Effector memory CD4-positive, alpha-beta T cell (primary cell): ENCODE measurements around the gene XPC.

Experiments used
- DNase-seq, 3 donors: peaks; one replicate each; pipeline ENCODE4 v3.0.0-alpha.2; 2020
- H3K27ac ChIP-seq: 2 replicates; pipeline ENCODE4 v1.7.0; 2013; ENCODE audit warnings: mild to moderate bottlenecking, low read length, moderate library complexity; ENCODE audit not compliant: insufficient read depth, poor library complexity, severe bottlenecking
- H3K27me3 ChIP-seq: replicated peaks from 2 replicates; pipeline ENCODE4 v1.7.0; 2013; ENCODE audit warnings: mild to moderate bottlenecking, low read length; ENCODE audit not compliant: insufficient read depth, control insufficient read depth, poor library complexity, severe bottlenecking
- H3K36me3 ChIP-seq: 2 replicates; pipeline ENCODE4 v1.7.0; 2013; ENCODE audit warnings: mild to moderate bottlenecking, low read length, moderate library complexity; ENCODE audit not compliant: control insufficient read depth, insufficient read depth
- H3K4me1 ChIP-seq: 2 replicates; pipeline ENCODE4 v1.7.0; 2013; ENCODE audit warnings: low read length, mild to moderate bottlenecking; ENCODE audit not compliant: control insufficient read depth, insufficient read depth, poor library complexity, severe bottlenecking
- H3K4me3 ChIP-seq: 2 replicates; pipeline ENCODE4 v1.7.0; 2013; ENCODE audit warnings: low read length, low read depth, mild to moderate bottlenecking; ENCODE audit not compliant: insufficient read depth, poor library complexity, severe bottlenecking
- H3K9me3 ChIP-seq: 2 replicates; pipeline ENCODE4 v1.7.0; 2013; ENCODE audit warnings: mild to moderate bottlenecking, low read length, moderate library complexity; ENCODE audit not compliant: control insufficient read depth

XPC gene

GRCh38 chr3:14129296-14129695, 49.1 kb downstream of the XPC start:
- DNase-seq = no peak
- Histone ChIP-seq H3K27ac (no peak overlapping the region), H3K4me1 (peaks cover 21% of the 10 kb centered on the region), H3K9me3 (no peaks in the 10 kb centered on the region), H3K36me3 (peaks cover 67% of the 10 kb centered on the region), H3K27me3 (no peaks in the 10 kb centered on the region), H3K4me3 (no peak overlapping the region)

GRCh38 chr3:14128724-14129123, 49.7 kb downstream of the XPC start:
- Histone ChIP-seq H3K27me3 (no peaks in the 10 kb centered on the region), H3K9me3 (no peaks in the 10 kb centered on the region), H3K4me3 (no peak overlapping the region), H3K27ac (no peak overlapping the region), H3K4me1 (peaks cover 27% of the 10 kb centered on the region), H3K36me3 (peaks cover 61% of the 10 kb centered on the region)
- no peak for DNase-seq

GRCh38 chr3:14127516-14128161, 50.8 kb downstream of the XPC start:
- H3K27me3 ChIP-seq = no peaks in the 10 kb centered on the region
- H3K36me3 ChIP-seq = peaks cover 50% of the 10 kb centered on the region
- no peak overlapping the region for H3K27ac ChIP-seq
- peaks cover 31% of the 10 kb centered on the region for H3K4me1 ChIP-seq
- no peak overlapping the region for H3K4me3 ChIP-seq
- H3K9me3 ChIP-seq = no peaks in the 10 kb centered on the region
- DNase-seq = no peak

- no peak for DNase-seq
Measured at GRCh38 chr3:14126887-14127505, 51.4 kb downstream of the XPC start.

GRCh38 chr3:14126017-14126886, 52.1 kb downstream of the XPC start:
- H3K4me1 ChIP-seq = peaks cover 31% of the 10 kb centered on the region
- no peaks in the 10 kb centered on the region for H3K9me3 ChIP-seq
- H3K4me3 ChIP-seq = peak overlapping the region; percentile 97
- H3K36me3 ChIP-seq = peaks cover 42% of the 10 kb centered on the region
- H3K27me3 ChIP-seq = no peaks in the 10 kb centered on the region
- peak overlapping the region; percentile 92 for H3K27ac ChIP-seq
- no peak for DNase-seq

More at GRCh38 chr3:14126887-14127505, 51.4 kb downstream of the XPC start:
- Histone ChIP-seq H3K27me3 (no peaks in the 10 kb centered on the region), H3K27ac (no peak overlapping the region), H3K4me3 (no peak overlapping the region), H3K9me3 (no peaks in the 10 kb centered on the region), H3K4me1 (peaks cover 31% of the 10 kb centered on the region), H3K36me3 (peaks cover 48% of the 10 kb centered on the region)

- H3K9me3 ChIP-seq = no peaks in the 10 kb centered on the region
- no peaks in the 10 kb centered on the region for H3K27me3 ChIP-seq
- peak overlapping the region; percentile 97 for H3K4me3 ChIP-seq
- peak; percentile 32 to 50 (median 50) for DNase-seq
- peak overlapping the region; percentile 92 for H3K27ac ChIP-seq
- peaks cover 31% of the 10 kb centered on the region for H3K4me1 ChIP-seq
- H3K36me3 ChIP-seq = peaks cover 34% of the 10 kb centered on the region
Measured at GRCh38 chr3:14125193-14126016, 53.0 kb downstream of the XPC start.

- H3K27ac ChIP-seq = peak within 1 kb of the TSS; percentile 92
- no peaks in the 10 kb centered on the region for H3K27me3 ChIP-seq
- H3K9me3 ChIP-seq = no peaks in the 10 kb centered on the region
- DNase-seq = peak; percentile 97 to 99 (median 98)
- H3K4me3 ChIP-seq = peak within 1 kb of the TSS; percentile 97
- H3K4me1 ChIP-seq = peaks cover 31% of the 10 kb centered on the region
- peaks cover 27% of the 10 kb centered on the region for H3K36me3 ChIP-seq
Measured at GRCh38 chr3:14124615-14125192, 53.7 kb downstream of the XPC start, which contains the start of the genes CHCHD4 and TMEM43. Gene CHCHD4, minus strand, starts transcription at chr3:14124870. Its CDS starts 194 bp downstream, at chr3:14124676. Gene TMEM43, plus strand, starts transcription at chr3:14125052. Its CDS starts 142 bp downstream, at chr3:14125194.

GRCh38 chr3:14124223-14124614, 54.2 kb downstream of the XPC start:
- Histone ChIP-seq H3K4me3 (peak overlapping the region; percentile 97), H3K9me3 (no peaks in the 10 kb centered on the region), H3K27me3 (no peaks in the 10 kb centered on the region), H3K27ac (peak overlapping the region; percentile 92), H3K36me3 (peaks cover 22% of the 10 kb centered on the region), H3K4me1 (peaks cover 31% of the 10 kb centered on the region)
- peak in 2 of 3 donors; percentile 37 to 45 for DNase-seq
